ENCODE measurements around the gene RELA.
A peak's percentile ranks its signal among the peaks of the same experiment; 100 is the strongest.
"Not testable (repeated sequence)": the region's sequence is repeated elsewhere in the genome, so short reads cannot be mapped to it uniquely, and the experiment has no call there.

Gene RELA

DNA sequence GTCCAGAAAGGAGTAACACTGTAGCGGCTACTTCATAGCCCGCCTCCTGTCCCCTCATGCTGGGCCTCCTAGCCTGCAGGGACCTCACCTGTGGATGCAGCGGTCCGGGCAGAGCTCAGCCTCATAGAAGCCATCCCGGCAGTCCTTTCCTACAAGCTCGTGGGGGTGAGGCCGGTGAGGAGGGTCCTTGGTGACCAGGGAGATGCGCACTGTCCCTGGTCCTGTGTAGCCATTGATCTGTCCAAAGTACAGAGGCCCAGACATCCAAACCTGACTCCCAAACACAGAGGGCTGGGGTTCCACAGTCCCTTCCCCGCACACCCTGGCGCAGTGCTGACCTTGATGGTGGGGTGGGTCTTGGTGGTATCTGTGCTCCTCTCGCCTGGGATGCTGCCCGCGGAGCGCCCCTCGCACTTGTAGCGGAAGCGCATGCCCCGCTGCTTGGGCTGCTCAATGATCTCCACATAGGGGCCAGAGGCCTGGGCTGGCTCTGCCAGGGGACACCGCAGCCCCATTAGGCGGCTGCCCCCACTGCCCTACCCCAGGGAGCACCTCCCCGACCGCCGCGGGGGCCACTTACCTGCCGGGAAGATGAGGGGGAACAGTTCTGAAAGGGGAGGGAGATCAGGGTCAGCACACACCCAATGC lies 993 bp downstream of the RELA start:
- peaks cover 40% of the 10 kb centered on the region for H3K36me3 ChIP-seq (ENCODE audit: control insufficient read depth, insufficient read depth, low read length)
- H3K4me1 ChIP-seq (ENCODE audit: control insufficient read depth, insufficient read depth, low read length) = peaks cover 20% of the 10 kb centered on the region
- peak overlapping the region; percentile 95 for H3K4me3 ChIP-seq (ENCODE audit: low read length)
- H3K27ac ChIP-seq (ENCODE audit: low read depth, low read length) = peak overlapping the region; percentile 98
- H3K27me3 ChIP-seq (ENCODE audit: control insufficient read depth, insufficient read depth, low read length) = no peaks in the 10 kb centered on the region
- H3K9ac ChIP-seq (ENCODE audit: low read length) = peak overlapping the region; percentile 96

DNA sequence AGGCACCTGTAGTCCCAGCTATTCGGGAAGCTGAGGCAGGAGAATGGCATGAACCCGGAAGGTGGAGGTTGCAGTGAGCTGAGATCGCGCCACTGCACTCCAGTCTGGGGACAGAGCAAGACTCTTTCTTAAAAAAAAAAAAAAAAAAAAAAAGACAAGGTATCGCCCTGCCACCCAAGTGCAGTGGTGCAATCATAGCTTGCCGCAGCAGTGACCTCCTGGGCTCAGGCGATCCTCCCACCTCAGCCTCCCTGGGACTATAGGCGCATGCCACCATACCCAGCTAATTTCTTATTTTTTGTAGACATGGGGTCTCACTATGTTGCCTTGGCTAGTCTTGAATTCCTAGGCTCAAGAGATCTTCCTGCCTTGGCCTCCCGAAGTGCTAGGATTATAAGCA lies 1.8 kb downstream of the RELA start:
- not testable (repeated sequence) for H3K27ac ChIP-seq (ENCODE audit: low read depth, low read length); H3K4me3 ChIP-seq (ENCODE audit: low read length); H3K9ac ChIP-seq (ENCODE audit: low read length); H3K27me3 ChIP-seq (ENCODE audit: control insufficient read depth, insufficient read depth, low read length)
- Histone ChIP-seq H3K36me3 (ENCODE audit: control insufficient read depth, insufficient read depth, low read length) (peaks cover 47% of the 10 kb centered on the region), H3K4me1 (ENCODE audit: control insufficient read depth, insufficient read depth, low read length) (peaks cover 20% of the 10 kb centered on the region)

DNA sequence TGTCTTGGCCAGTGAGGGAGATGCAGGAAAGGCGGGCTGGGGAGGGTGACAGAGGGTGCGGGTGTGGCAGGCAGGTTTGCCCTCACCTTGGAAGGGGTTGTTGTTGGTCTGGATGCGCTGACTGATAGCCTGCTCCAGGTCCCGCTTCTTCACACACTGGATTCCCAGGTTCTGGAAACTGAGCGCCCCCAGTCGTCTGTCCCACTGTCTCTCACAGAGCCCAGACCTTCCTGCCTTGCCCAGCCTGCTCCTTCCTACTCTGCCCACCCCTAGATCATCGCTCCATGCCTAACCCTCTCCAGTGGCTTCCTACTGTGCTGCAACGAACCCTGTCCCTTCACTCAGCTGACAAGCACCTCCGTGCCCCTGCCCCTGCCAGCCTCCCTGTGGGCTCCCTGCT lies 2.7 kb downstream of the RELA start:
- Histone ChIP-seq H3K27me3 (ENCODE audit: control insufficient read depth, insufficient read depth, low read length) (no peaks in the 10 kb centered on the region), H3K9ac (ENCODE audit: low read length) (no peak overlapping the region), H3K4me1 (ENCODE audit: control insufficient read depth, insufficient read depth, low read length) (peaks cover 20% of the 10 kb centered on the region), H3K4me3 (ENCODE audit: low read length) (no peak overlapping the region), H3K36me3 (ENCODE audit: control insufficient read depth, insufficient read depth, low read length) (peaks cover 54% of the 10 kb centered on the region), H3K27ac (ENCODE audit: low read depth, low read length) (no peak overlapping the region)

- Histone ChIP-seq H3K27ac (ENCODE audit: low read depth, low read length) (no peak overlapping the region), H3K4me3 (ENCODE audit: low read length) (no peak overlapping the region), H3K4me1 (ENCODE audit: control insufficient read depth, insufficient read depth, low read length) (peaks cover 19% of the 10 kb centered on the region), H3K9ac (ENCODE audit: low read length) (no peak overlapping the region), H3K27me3 (ENCODE audit: control insufficient read depth, insufficient read depth, low read length) (no peaks in the 10 kb centered on the region), H3K36me3 (ENCODE audit: control insufficient read depth, insufficient read depth, low read length) (peaks cover 56% of the 10 kb centered on the region)
These were observed 4.3 kb downstream of the RELA start for GRCh38 chr11:65658174-65659021.

GRCh38 chr11:65657426-65657825 lies 5.3 kb downstream of the RELA start:
- Histone ChIP-seq H3K4me1 (ENCODE audit: control insufficient read depth, insufficient read depth, low read length) (peaks cover 23% of the 10 kb centered on the region), H3K9ac (ENCODE audit: low read length) (no peak overlapping the region), H3K27ac (ENCODE audit: low read depth, low read length) (no peak overlapping the region), H3K36me3 (ENCODE audit: control insufficient read depth, insufficient read depth, low read length) (peaks cover 56% of the 10 kb centered on the region), H3K27me3 (ENCODE audit: control insufficient read depth, insufficient read depth, low read length) (no peaks in the 10 kb centered on the region), H3K4me3 (ENCODE audit: low read length) (no peak overlapping the region)

- H3K36me3 ChIP-seq (ENCODE audit: control insufficient read depth, insufficient read depth, low read length) = peaks cover 56% of the 10 kb centered on the region
- H3K27ac ChIP-seq (ENCODE audit: low read depth, low read length) = no peak overlapping the region
- H3K4me3 ChIP-seq (ENCODE audit: low read length) = no peak overlapping the region
- H3K27me3 ChIP-seq (ENCODE audit: control insufficient read depth, insufficient read depth, low read length) = no peaks in the 10 kb centered on the region
- no peak overlapping the region for H3K9ac ChIP-seq (ENCODE audit: low read length)
- peaks cover 23% of the 10 kb centered on the region for H3K4me1 ChIP-seq (ENCODE audit: control insufficient read depth, insufficient read depth, low read length)
These were observed 7.0 kb downstream of the RELA start for GRCh38 chr11:65655570-65656332.

GRCh38 chr11:65654375-65655349 lies 8.1 kb downstream of the RELA start:
- H3K27me3 ChIP-seq (ENCODE audit: control insufficient read depth, insufficient read depth, low read length) = no peaks in the 10 kb centered on the region
- peaks cover 19% of the 10 kb centered on the region for H3K4me1 ChIP-seq (ENCODE audit: control insufficient read depth, insufficient read depth, low read length)
- no peak overlapping the region for H3K27ac ChIP-seq (ENCODE audit: low read depth, low read length)
- H3K9ac ChIP-seq (ENCODE audit: low read length) = no peak overlapping the region
- no peak overlapping the region for H3K4me3 ChIP-seq (ENCODE audit: low read length)
- H3K36me3 ChIP-seq (ENCODE audit: control insufficient read depth, insufficient read depth, low read length) = peaks cover 53% of the 10 kb centered on the region

DNA sequence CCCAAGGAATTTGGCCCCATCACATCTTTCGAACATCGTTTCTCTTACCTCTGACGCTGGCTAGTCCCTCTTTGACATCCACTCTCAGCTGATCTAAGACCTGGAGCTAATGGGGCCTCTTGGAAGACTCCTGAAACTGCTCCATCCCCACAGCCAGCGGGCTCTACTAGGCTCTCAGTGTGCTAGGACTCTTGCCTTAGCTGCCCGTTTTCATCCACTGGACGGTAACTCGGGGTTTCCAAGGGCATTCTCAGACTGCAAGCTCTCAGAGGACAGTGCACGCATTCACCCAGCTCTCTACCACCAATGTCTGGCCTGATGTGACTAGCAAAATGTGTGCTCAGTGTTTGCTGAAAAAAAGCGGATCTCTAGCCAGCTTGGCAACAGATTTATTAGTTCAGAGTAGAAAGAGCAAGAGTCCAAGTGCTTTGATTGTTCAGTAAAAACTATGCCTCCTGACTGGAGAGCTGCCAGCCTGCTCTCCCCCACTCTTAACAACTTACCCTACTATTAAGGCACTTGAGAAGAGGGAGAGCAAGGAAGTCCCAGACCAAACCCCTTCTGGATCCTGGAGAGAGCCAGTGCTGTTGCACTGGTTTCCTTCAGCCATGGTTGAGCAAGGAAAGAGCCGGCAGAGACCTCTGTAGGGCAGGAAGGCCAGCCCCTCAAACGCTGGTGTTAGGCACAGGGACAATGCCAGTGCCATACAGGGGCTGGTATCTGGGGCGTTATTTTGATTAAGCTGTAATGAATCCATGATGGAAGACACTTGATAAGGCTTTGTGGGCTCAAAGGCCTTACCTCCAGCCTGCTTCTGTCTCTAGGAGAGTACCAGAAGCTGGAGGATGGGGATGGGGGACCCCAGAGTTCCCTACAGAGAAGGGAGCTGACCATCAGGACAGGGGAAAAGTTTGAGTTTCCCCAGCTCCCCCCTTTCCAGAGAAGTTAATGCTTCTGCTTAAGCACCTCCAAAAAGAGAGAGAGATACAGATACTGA lies 9.2 kb downstream of the RELA start:
- H3K9ac ChIP-seq (ENCODE audit: low read length) = peak overlapping the region; percentile 34
- H3K4me3 ChIP-seq (ENCODE audit: low read length) = peak overlapping the region; percentile 71
- H3K36me3 ChIP-seq (ENCODE audit: control insufficient read depth, insufficient read depth, low read length) = peaks cover 46% of the 10 kb centered on the region
- peak overlapping the region; percentile 84 for H3K27ac ChIP-seq (ENCODE audit: low read depth, low read length)
- peaks cover 19% of the 10 kb centered on the region for H3K4me1 ChIP-seq (ENCODE audit: control insufficient read depth, insufficient read depth, low read length)
- no peaks in the 10 kb centered on the region for H3K27me3 ChIP-seq (ENCODE audit: control insufficient read depth, insufficient read depth, low read length)

GRCh38 chr11:65652511-65653228 lies 10.0 kb downstream of the RELA start:
- H3K27me3 ChIP-seq (ENCODE audit: control insufficient read depth, insufficient read depth, low read length) = no peaks in the 10 kb centered on the region
- peak overlapping the region; percentile 84 for H3K27ac ChIP-seq (ENCODE audit: low read depth, low read length)
- H3K36me3 ChIP-seq (ENCODE audit: control insufficient read depth, insufficient read depth, low read length) = peaks cover 38% of the 10 kb centered on the region
- H3K4me3 ChIP-seq (ENCODE audit: low read length) = peak overlapping the region; percentile 82
- peak overlapping the region; percentile 81 for H3K9ac ChIP-seq (ENCODE audit: low read length)
- peaks cover 19% of the 10 kb centered on the region for H3K4me1 ChIP-seq (ENCODE audit: control insufficient read depth, insufficient read depth, low read length)

DNA sequence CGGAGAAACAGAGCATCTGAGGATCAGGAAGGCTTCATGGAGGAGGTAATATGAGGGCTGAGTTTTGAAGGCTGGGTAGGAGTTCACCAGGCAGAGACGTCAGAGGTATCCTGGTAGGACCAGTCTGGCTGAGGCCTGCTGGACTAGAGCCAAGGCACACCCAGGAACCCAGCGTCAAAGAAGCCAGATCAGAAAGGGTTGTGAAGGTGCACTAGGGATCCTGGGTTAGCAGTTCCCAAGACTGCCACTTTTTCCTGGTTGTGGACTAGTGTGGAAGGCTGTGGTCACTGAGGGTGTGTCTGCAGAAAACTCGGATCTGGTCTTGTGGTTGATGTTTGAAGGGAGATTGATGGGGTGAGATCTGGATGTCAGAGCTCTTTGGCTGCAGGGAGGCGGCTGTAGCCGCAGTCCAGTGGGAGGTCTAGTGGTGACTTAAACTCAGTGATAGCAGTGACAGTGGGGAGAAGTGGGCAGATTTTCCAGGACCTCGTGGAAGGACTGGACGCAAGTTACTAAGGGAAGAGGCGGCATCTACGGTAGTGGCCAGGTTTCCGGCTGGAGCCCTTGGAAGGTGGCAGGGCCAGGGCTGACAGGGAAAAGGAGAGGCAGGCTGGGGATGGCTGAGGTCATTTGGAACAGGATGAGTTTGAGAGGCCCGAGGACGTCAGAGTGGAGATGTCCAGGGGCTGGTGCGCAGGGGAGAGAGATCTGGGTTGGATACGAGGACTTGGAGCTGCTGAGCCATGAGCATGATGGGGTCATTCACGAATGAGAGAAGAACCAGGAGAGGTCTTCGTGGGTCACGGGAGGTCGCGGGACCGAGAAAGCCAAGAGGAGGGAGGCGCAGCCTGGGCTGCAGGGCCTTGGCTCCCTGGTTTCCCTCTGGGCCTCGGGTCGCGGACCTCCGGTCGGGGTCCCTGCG lies 10.9 kb downstream of the RELA start:
- peak overlapping the region; percentile 82 for H3K4me3 ChIP-seq (ENCODE audit: low read length)
- peaks cover 19% of the 10 kb centered on the region for H3K4me1 ChIP-seq (ENCODE audit: control insufficient read depth, insufficient read depth, low read length)
- peaks cover 30% of the 10 kb centered on the region for H3K36me3 ChIP-seq (ENCODE audit: control insufficient read depth, insufficient read depth, low read length)
- peak overlapping the region; percentile 84 for H3K27ac ChIP-seq (ENCODE audit: low read depth, low read length)
- H3K9ac ChIP-seq (ENCODE audit: low read length) = peak overlapping the region; percentile 81
- no peaks in the 10 kb centered on the region for H3K27me3 ChIP-seq (ENCODE audit: control insufficient read depth, insufficient read depth, low read length)
